ENCODE results near the gene WDFY4. TPM values are rescaled to one million over a fixed set of nuclear protein-coding genes. Genes with fewer than 3 reads are reported as not detected.

The WDFY4 gene
- total RNA-seq, 2 experiments from 2014 or later, result 0.90 to 1.1 TPM

GRCh38 chr10:48937796-48938195, 253.1 kb downstream of the WDFY4 start:
- intact Hi-C loops (cut with micrococcal nuclease), result no loop called here
- TF ChIP-seq CTCF (IDR thresholded peaks at IDR 0.05), result no peak
- ChIA-PET POLR2A (no interaction called here), CTCF (no interaction called here)
- ATAC-seq (no peak), DNase-seq (no peak)
- Mint-ChIP-seq H3K36me3 (ENCODE audit: low read depth) (no peaks in the 10 kb centered on the region), H3K27ac (no peak overlapping the region), H3K27me3 (no peaks in the 10 kb centered on the region), H3K4me3 (no peak overlapping the region), H3K4me1 (ENCODE audit: low read depth) (no peaks in the 10 kb centered on the region), H3K9me3 (no peaks in the 10 kb centered on the region)

- no peak overlapping the region for H3K4me3 Mint-ChIP-seq
- CTCF ChIA-PET, result no interaction called here
- H3K36me3 Mint-ChIP-seq (ENCODE audit: low read depth), result no peaks in the 10 kb centered on the region
- no peaks in the 10 kb centered on the region for H3K9me3 Mint-ChIP-seq
- DNase-seq (no peak), ATAC-seq (no peak)
- H3K4me1 Mint-ChIP-seq (ENCODE audit: low read depth), result no peaks in the 10 kb centered on the region
- TF ChIP-seq CTCF (IDR thresholded peaks at IDR 0.05), result no peak
- H3K27me3 Mint-ChIP-seq, result no peaks in the 10 kb centered on the region
- intact Hi-C loops (cut with micrococcal nuclease), result no loop called here
- POLR2A ChIA-PET, result no interaction called here
- H3K27ac Mint-ChIP-seq, result no peak overlapping the region
Measured at GRCh38 chr10:48938281-48938680, 253.6 kb downstream of the WDFY4 start.

DNA sequence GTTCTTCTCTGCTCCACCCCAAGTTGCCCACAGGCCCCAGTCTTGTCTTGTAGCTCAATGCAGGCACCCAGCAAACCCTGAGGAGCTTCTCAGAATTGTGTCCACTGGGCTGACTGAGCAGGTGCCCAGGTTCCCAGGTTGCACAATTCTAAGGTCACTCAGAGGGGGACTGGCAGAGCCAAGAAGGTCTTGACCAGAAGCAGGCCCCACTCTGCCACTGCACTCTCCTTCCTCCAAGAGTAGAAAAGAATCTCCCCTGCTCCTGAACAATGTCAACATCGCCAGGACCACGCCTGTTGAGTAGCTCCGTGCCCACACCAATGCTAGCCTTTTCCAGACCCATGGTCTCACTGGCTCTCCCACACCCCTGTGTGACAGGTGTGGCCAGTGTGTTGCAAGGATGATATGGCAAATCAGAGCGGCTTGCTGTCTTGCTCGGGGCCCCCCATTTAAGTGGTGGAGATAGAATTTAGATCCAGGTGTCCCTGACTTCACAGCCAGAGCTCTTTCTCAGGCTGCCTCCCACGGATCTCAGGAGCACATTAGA, 254.4 kb downstream of the WDFY4 start:
- intact Hi-C loops (cut with micrococcal nuclease), result no loop called here
- Mint-ChIP-seq H3K36me3 (ENCODE audit: low read depth) (no peaks in the 10 kb centered on the region), H3K4me3 (no peak overlapping the region), H3K4me1 (ENCODE audit: low read depth) (no peaks in the 10 kb centered on the region), H3K27ac (no peak overlapping the region), H3K9me3 (no peaks in the 10 kb centered on the region), H3K27me3 (no peaks in the 10 kb centered on the region)
- POLR2A ChIA-PET, result no interaction called here
- no peak for TF ChIP-seq CTCF (IDR thresholded peaks at IDR 0.05)
- ATAC-seq (no peak), DNase-seq (no peak)
- CTCF ChIA-PET, result no interaction called here

DNA sequence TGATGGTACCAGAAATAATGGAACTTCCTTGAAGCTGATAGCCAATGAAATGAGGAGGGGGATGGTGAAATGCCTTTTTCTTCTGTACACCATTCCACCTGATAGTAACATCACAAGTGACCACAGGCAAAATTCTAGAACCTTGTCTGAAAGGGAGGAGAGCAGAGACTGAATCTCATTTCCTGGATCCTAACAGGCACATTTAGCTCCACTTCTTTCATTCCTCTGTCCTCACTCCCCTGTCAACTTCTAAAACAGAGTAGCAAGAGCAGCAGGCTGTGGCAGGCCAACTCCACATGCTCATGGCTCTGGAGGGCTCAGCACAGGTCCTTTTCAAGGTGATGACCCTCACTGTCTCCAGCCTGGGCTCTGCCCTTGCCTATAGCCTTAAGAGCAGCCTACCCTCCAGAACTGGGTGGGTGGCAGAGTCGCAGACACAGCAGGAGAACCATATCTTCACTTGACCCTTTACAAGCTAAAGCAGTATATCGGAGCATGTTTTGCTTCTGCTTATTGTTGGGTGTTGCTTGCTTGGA, 255.2 kb downstream of the WDFY4 start, which contains the start of gene LRRC18:
Gene LRRC18, minus strand, starts transcription at position 51 of the 536 bp plus-strand sequence. CDS start 25,685 bp downstream, outside the sequence.
- no peaks in the 10 kb centered on the region for H3K27me3 Mint-ChIP-seq
- intact Hi-C loops (cut with micrococcal nuclease), result no loop called here
- H3K4me1 Mint-ChIP-seq (ENCODE audit: low read depth), result no peaks in the 10 kb centered on the region
- DNase-seq, result no peak
- no peaks in the 10 kb centered on the region for H3K36me3 Mint-ChIP-seq (ENCODE audit: low read depth)
- ChIA-PET POLR2A (no interaction called here), CTCF (no interaction called here)
- H3K27ac Mint-ChIP-seq, result no peak within 1 kb of the TSS
- H3K9me3 Mint-ChIP-seq, result no peaks in the 10 kb centered on the region
- no peak for ATAC-seq
- TF ChIP-seq CTCF (IDR thresholded peaks at IDR 0.05), result no peak
- H3K4me3 Mint-ChIP-seq, result no peak within 1 kb of the TSS

- ChIA-PET POLR2A (no interaction called here), CTCF (no interaction called here)
- Mint-ChIP-seq H3K9me3 (no peaks in the 10 kb centered on the region), H3K27ac (no peak overlapping the region), H3K4me3 (no peak overlapping the region), H3K36me3 (ENCODE audit: low read depth) (no peaks in the 10 kb centered on the region), H3K27me3 (no peaks in the 10 kb centered on the region), H3K4me1 (ENCODE audit: low read depth) (no peaks in the 10 kb centered on the region)
- ATAC-seq (no peak), DNase-seq (no peak)
- TF ChIP-seq CTCF (IDR thresholded peaks at IDR 0.05), result no peak
- intact Hi-C loops (cut with micrococcal nuclease), result no loop called here
Measured at GRCh38 chr10:48940372-48940771, 255.7 kb downstream of the WDFY4 start.

All from activated CD8-positive, alpha-beta T cell treated with anti-CD3 and anti-CD28 coated beads for 36 hours (primary cell).